MCF 10A (cell line): ENCODE data around the gene SYNGAP1. TPM values are rescaled to one million over a fixed set of nuclear protein-coding genes. Genes with fewer than 3 reads are reported as not detected.

Source experiments
- BruUV-seq: library from RNA; stranded (reverse); fragments of 400-500 nt; replicated peaks from 2 replicates; lab custom pipeline; 2021; lab: Mats Ljungman, UMichigan
- CTCF ChIA-PET: fragments of 300-600 bp; sonication (Branson Sonifier 250); formaldehyde crosslinking; extraction: SDS; loops from one replicate; lab custom pipeline; 2021; ENCODE audit warnings: antibody characterized with exemption, inconsistent platforms; lab: Yijun Ruan, JAX
- POLR2A ChIA-PET: fragments of 300-600, 350-650 bp; sonication (Branson Sonifier 250); formaldehyde crosslinking; extraction: SDS; loops from one replicate; lab custom pipeline; 2020; ENCODE audit warnings: antibody characterized with exemption, inconsistent platforms; lab: Yijun Ruan, JAX
- DNase-seq: peaks from one replicate; pipeline ENCODE4 v3.0.0-alpha.2; 2018; ENCODE audit not compliant: unreplicated experiment
- H3K27ac Mint-ChIP-seq: one replicate; pipeline ENCODE4 v1.8.0; 2022; ENCODE audit warnings: mild to moderate bottlenecking, low read depth, mixed read lengths; ENCODE audit not compliant: unreplicated experiment
- H3K27me3 Mint-ChIP-seq: one replicate; pipeline ENCODE4 v1.8.0; 2022; ENCODE audit warnings: mixed read lengths; ENCODE audit not compliant: insufficient read depth, unreplicated experiment
- H3K36me3 Mint-ChIP-seq: one replicate; pipeline ENCODE4 v1.8.0; 2022; ENCODE audit warnings: mild to moderate bottlenecking, moderate library complexity, mixed read lengths; ENCODE audit not compliant: insufficient read depth, unreplicated experiment
- H3K4me1 Mint-ChIP-seq: one replicate; pipeline ENCODE4 v1.8.0; 2022; ENCODE audit warnings: mixed read lengths; ENCODE audit not compliant: insufficient read depth, unreplicated experiment
- H3K4me3 Mint-ChIP-seq: one replicate; pipeline ENCODE4 v1.8.0; 2022; ENCODE audit warnings: mild to moderate bottlenecking, moderate library complexity, mixed read lengths; ENCODE audit not compliant: unreplicated experiment
- H3K9me3 Mint-ChIP-seq: one replicate; pipeline ENCODE4 v1.8.0; 2022; ENCODE audit warnings: mixed read lengths; ENCODE audit not compliant: unreplicated experiment
- CTCF ChIP-seq: fragments of 200-600 bp; IDR thresholded peaks from one replicate; pipeline ENCODE4 v1.8.0; 2022; ENCODE audit warnings: antibody characterized with exemption, mild to moderate bottlenecking; ENCODE audit not compliant: unreplicated experiment
- intact Hi-C: fragments of 100-400 bp; cut with micrococcal nuclease; formaldehyde crosslinking; loops from 2 replicates; pipeline ENCODE4 v1.14.1; 2022
- total RNA-seq: library from RNA; stranded (reverse); gene quantifications from 2 replicates; pipeline ENCODE4 v1.2.3, GENCODE V29; 2022

The SYNGAP1 gene
- total RNA-seq, 1 experiment from 2014 or later: 6.7 TPM

- no peak overlapping the region for H3K27ac Mint-ChIP-seq
- no peak overlapping the region for H3K4me3 Mint-ChIP-seq
- H3K36me3 Mint-ChIP-seq: no peaks in the 10 kb centered on the region
- no peak for DNase-seq
- H3K9me3 Mint-ChIP-seq: no peaks in the 10 kb centered on the region
- intact Hi-C loops: no loop called here
- CTCF ChIA-PET: interaction anchor here (0.6 kb wide), 2 partner anchors 58 to 665 kb away, joined by 3 read pairs; no protein-coding TSS in a partner anchor
- BruUV-seq: no TSS peak
- no peak for TF ChIP-seq CTCF
- peaks cover 14% of the 10 kb centered on the region for H3K27me3 Mint-ChIP-seq
- POLR2A ChIA-PET: interaction anchor here (0.6 to 0.9 kb wide), 3 partner anchors 36 to 88 kb away, joined by 3 read pairs; partner anchors contain the start of gene ZBTB9
- no peaks in the 10 kb centered on the region for H3K4me1 Mint-ChIP-seq
Measured at GRCh38 chr6:33490621-33491020, 70.8 kb downstream of the SYNGAP1 start.

- no peaks in the 10 kb centered on the region for H3K36me3 Mint-ChIP-seq
- H3K9me3 Mint-ChIP-seq: no peaks in the 10 kb centered on the region
- intact Hi-C loops: no loop called here
- no peak overlapping the region for H3K4me3 Mint-ChIP-seq
- DNase-seq: no peak
- H3K27me3 Mint-ChIP-seq: peaks cover 14% of the 10 kb centered on the region
- POLR2A ChIA-PET: no interaction called here
- H3K4me1 Mint-ChIP-seq: no peaks in the 10 kb centered on the region
- TF ChIP-seq CTCF: no peak
- no TSS peak for BruUV-seq
- no peak overlapping the region for H3K27ac Mint-ChIP-seq
- CTCF ChIA-PET: interaction anchor here (0.6 kb wide), 2 partner anchors 73 to 1201 kb away, joined by 3 read pairs; no protein-coding TSS in a partner anchor
Measured at GRCh38 chr6:33492093-33492492, 72.2 kb downstream of the SYNGAP1 start.

GRCh38 chr6:33497157-33497556, 77.3 kb downstream of the SYNGAP1 start:
- no peak for DNase-seq
- no peaks in the 10 kb centered on the region for H3K36me3 Mint-ChIP-seq
- CTCF ChIA-PET: interaction anchor here (0.6 kb wide), 1 partner anchor 51 kb away, joined by 3 read pairs; no protein-coding TSS in a partner anchor
- H3K4me3 Mint-ChIP-seq: no peak overlapping the region
- peaks cover 12% of the 10 kb centered on the region for H3K27me3 Mint-ChIP-seq
- H3K4me1 Mint-ChIP-seq: no peaks in the 10 kb centered on the region
- intact Hi-C loops: no loop called here
- no TSS peak for BruUV-seq
- H3K9me3 Mint-ChIP-seq: no peaks in the 10 kb centered on the region
- no peak overlapping the region for H3K27ac Mint-ChIP-seq
- POLR2A ChIA-PET: no interaction called here
- TF ChIP-seq CTCF: no peak

GRCh38 chr6:33502486-33502885, 82.6 kb downstream of the SYNGAP1 start:
- TF ChIP-seq CTCF: no peak
- BruUV-seq: no TSS peak
- CTCF ChIA-PET: no interaction called here
- POLR2A ChIA-PET: interaction anchor here (1.2 kb wide), 1 partner anchor 48 kb away, joined by 3 read pairs; the partner anchor contains the start of gene ZBTB9
- no peaks in the 10 kb centered on the region for H3K36me3 Mint-ChIP-seq
- no peaks in the 10 kb centered on the region for H3K9me3 Mint-ChIP-seq
- no peak for DNase-seq
- H3K27me3 Mint-ChIP-seq: peaks cover 12% of the 10 kb centered on the region
- H3K4me1 Mint-ChIP-seq: no peaks in the 10 kb centered on the region
- intact Hi-C loops: no loop called here
- no peak overlapping the region for H3K4me3 Mint-ChIP-seq
- no peak overlapping the region for H3K27ac Mint-ChIP-seq
